Measurements from ENCODE around the gene TOPAZ1.

DNA sequence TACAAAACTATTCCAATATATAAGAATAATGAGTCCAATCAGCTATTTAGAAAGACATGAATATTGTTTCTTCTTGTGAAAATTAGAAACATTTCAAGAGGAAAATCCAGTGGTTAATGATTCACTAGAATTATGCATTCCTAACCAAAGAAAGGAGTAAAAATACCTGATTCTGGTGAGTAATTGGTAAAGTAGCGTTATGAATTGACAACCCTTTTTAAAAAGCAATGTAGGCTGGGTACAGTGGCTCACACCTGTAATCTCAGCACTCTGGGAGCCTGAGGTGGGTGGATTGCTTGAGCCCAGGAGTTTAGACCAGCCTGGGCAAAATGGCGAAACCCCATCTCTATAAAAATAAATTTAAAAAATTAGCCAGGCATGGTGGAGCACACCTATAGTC is 43.3 kb downstream of the TOPAZ1 start:
- TF ChIP-seq ZNF224 (CRISPR knock-in tag; IDR thresholded peaks at IDR 0.05) (no peak), NFRKB (IDR thresholded peaks at IDR 0.05; ENCODE audit: low read depth) (no peak), POLR2A (conservative IDR thresholded peaks at IDR 0.05) (no peak), EZH2 (IDR thresholded peaks at IDR 0.05; ENCODE audit: borderline replicate concordance, low read depth, low read length) (no peak), REST (IDR thresholded peaks at IDR 0.05; ENCODE audit: borderline replicate concordance) (no peak), REST (CRISPR knock-in tag; IDR thresholded peaks at IDR 0.05; ENCODE audit: low read depth) (no peak), ZNF696 (CRISPR knock-in tag; conservative IDR thresholded peaks at IDR 0.05) (no peak), IFI16 (CRISPR knock-in tag; IDR thresholded peaks at IDR 0.05) (no peak), SMAD1 (IDR thresholded peaks at IDR 0.05; ENCODE audit: low read depth, low read length, partially characterized antibody) (no peak), CHD2 (IDR thresholded peaks at IDR 0.05; ENCODE audit: low read depth, low read length) (no peak), RBM34 (IDR thresholded peaks at IDR 0.05; ENCODE audit: borderline replicate concordance, insufficient read depth, low read length) (no peak), GTF2F1 (IDR thresholded peaks at IDR 0.05; ENCODE audit: low read depth, low read length) (no peak)
- TF ChIP-seq, protein P1, sequence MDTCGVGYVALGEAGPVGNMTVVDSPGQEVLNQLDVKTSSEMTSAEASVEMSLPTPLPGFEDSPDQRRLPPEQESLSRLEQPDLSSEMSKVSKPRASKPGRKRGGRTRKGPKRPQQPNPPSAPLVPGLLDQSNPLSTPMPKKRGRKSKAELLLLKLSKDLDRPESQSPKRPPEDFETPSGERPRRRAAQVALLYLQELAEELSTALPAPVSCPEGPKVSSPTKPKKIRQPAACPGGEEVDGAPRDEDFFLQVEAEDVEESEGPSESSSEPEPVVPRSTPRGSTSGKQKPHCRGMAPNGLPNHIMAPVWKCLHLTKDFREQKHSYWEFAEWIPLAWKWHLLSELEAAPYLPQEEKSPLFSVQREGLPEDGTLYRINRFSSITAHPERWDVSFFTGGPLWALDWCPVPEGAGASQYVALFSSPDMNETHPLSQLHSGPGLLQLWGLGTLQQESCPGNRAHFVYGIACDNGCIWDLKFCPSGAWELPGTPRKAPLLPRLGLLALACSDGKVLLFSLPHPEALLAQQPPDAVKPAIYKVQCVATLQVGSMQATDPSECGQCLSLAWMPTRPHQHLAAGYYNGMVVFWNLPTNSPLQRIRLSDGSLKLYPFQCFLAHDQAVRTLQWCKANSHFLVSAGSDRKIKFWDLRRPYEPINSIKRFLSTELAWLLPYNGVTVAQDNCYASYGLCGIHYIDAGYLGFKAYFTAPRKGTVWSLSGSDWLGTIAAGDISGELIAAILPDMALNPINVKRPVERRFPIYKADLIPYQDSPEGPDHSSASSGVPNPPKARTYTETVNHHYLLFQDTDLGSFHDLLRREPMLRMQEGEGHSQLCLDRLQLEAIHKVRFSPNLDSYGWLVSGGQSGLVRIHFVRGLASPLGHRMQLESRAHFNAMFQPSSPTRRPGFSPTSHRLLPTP (IDR thresholded peaks at IDR 0.05; ENCODE audit: borderline replicate concordance, extremely low read depth, insufficient read length) = no peak
- TF ChIP-seq, protein P2, sequence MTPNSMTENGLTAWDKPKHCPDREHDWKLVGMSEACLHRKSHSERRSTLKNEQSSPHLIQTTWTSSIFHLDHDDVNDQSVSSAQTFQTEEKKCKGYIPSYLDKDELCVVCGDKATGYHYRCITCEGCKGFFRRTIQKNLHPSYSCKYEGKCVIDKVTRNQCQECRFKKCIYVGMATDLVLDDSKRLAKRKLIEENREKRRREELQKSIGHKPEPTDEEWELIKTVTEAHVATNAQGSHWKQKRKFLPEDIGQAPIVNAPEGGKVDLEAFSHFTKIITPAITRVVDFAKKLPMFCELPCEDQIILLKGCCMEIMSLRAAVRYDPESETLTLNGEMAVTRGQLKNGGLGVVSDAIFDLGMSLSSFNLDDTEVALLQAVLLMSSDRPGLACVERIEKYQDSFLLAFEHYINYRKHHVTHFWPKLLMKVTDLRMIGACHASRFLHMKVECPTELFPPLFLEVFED (CRISPR knock-in tag; conservative IDR thresholded peaks at IDR 0.05) = no peak
- TF ChIP-seq, protein P3, sequence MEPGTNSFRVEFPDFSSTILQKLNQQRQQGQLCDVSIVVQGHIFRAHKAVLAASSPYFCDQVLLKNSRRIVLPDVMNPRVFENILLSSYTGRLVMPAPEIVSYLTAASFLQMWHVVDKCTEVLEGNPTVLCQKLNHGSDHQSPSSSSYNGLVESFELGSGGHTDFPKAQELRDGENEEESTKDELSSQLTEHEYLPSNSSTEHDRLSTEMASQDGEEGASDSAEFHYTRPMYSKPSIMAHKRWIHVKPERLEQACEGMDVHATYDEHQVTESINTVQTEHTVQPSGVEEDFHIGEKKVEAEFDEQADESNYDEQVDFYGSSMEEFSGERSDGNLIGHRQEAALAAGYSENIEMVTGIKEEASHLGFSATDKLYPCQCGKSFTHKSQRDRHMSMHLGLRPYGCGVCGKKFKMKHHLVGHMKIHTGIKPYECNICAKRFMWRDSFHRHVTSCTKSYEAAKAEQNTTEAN (CRISPR knock-in tag; IDR thresholded peaks at IDR 0.05) = no peak

Measured in K562 (cell line).